Stimulated activated CD4-positive, alpha-beta T cell treated with anti-CD3 and anti-CD28 coated beads, Interleukin-1b, Interleukin-23, amount 100 ng/mL, for 48 hours (primary cell): ENCODE measurements around the gene MYOCOS.
"Not testable (repeated sequence)": the region's sequence is repeated elsewhere in the genome, so short reads cannot be mapped to it uniquely, and the experiment has no call there.

Experiments
- DNase-seq: peaks from one replicate; pipeline ENCODE4 v3.0.0-alpha.2; 2020

Gene MYOCOS

GRCh38 chr1:171627020-171627419 is 5.0 kb downstream of the MYOCOS start:
- DNase-seq = no peak

GRCh38 chr1:171628225-171628624 is 6.2 kb downstream of the MYOCOS start:
- no peak for DNase-seq

GRCh38 chr1:171635661-171636060 is 13.6 kb downstream of the MYOCOS start:
- no peak for DNase-seq

GRCh38 chr1:171636141-171636540 is 14.1 kb downstream of the MYOCOS start:
- no peak for DNase-seq

- DNase-seq = no peak
These were observed 16.0 kb downstream of the MYOCOS start for GRCh38 chr1:171637928-171638576.

- DNase-seq = no peak
These were observed 18.2 kb downstream of the MYOCOS start for GRCh38 chr1:171640225-171640624.

GRCh38 chr1:171641076-171641864 is 19.2 kb downstream of the MYOCOS start:
- DNase-seq = no peak

GRCh38 chr1:171642197-171642596 is 20.2 kb downstream of the MYOCOS start:
- DNase-seq = no peak

- DNase-seq = no peak
These were observed 21.1 kb downstream of the MYOCOS start for GRCh38 chr1:171643156-171643555.

- DNase-seq = peak; percentile 76
These were observed 22.9 kb downstream of the MYOCOS start for GRCh38 chr1:171644805-171645483.

- no peak for DNase-seq
These were observed 23.7 kb downstream of the MYOCOS start for GRCh38 chr1:171645553-171646248.

GRCh38 chr1:171646249-171646560 is 24.2 kb downstream of the MYOCOS start:
- DNase-seq = no peak

- no peak for DNase-seq
These were observed 30.3 kb downstream of the MYOCOS start, which contains the start of gene MYOC for GRCh38 chr1:171652234-171652822. Gene MYOC, minus strand, starts transcription at chr1:171652688. Its CDS starts 77 bp downstream, at chr1:171652611.

GRCh38 chr1:171653796-171654195 is 31.8 kb downstream of the MYOCOS start:
- DNase-seq = no peak

- DNase-seq = no peak
These were observed 32.3 kb downstream of the MYOCOS start for GRCh38 chr1:171654201-171654941.

GRCh38 chr1:171654942-171655745 is 33.1 kb downstream of the MYOCOS start:
- peak; percentile 74 for DNase-seq

GRCh38 chr1:171655746-171656116 is 33.7 kb downstream of the MYOCOS start:
- DNase-seq = no peak

GRCh38 chr1:171656206-171656605 is 34.2 kb downstream of the MYOCOS start:
- not testable (repeated sequence) for DNase-seq

GRCh38 chr1:171661076-171661650 is 39.1 kb downstream of the MYOCOS start:
- no peak for DNase-seq

- DNase-seq = no peak
These were observed 41.2 kb downstream of the MYOCOS start for GRCh38 chr1:171663036-171663853.
